ENCODE results near the gene HTATSF1. TPM values are rescaled to one million over a fixed set of nuclear protein-coding genes. Genes with fewer than 3 reads are reported as not detected.

HTATSF1 gene
- total and polyA plus RNA-seq, 10 of the 15 experiments (the other 5 are each of a cell fraction or from before 2014, with no cell fraction given): 1.9 to 59.8 (median 28.3) TPM

DNA sequence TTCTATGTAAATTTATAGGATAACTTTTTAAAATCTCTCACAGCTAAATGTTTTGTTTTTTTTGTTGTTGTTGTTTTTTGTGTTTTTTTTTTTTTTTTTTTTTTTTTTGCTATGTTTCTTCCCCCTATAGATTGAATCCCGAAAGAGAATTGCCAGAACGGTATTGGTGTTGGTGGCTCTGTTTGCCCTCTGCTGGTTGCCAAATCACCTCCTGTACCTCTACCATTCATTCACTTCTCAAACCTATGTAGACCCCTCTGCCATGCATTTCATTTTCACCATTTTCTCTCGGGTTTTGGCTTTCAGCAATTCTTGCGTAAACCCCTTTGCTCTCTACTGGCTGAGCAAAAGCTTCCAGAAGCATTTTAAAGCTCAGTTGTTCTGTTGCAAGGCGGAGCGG is 5.6 kb upstream of the HTATSF1 start (continued):
- no peak for TF ChIP-seq EED (IDR thresholded peaks at IDR 0.05; ENCODE audit: low read depth)

DNA sequence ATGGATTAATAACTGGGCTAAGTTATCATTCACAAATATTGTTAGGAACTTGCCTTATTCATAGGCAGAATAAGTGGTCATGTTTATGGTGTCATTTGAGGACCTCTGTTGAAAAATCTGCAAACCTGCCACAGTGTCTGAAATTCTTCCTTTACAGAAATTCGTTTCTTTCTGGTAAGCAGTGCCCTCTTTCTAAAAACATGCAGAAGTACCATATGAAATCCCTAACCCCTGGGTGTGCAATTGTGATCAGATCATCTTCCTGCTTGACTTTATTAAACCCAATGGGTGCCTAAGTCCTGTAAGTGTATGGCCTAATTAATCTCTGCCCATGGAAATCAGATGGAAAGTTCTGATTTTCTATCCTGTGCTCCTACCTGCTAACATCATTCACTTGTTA is 4.4 kb upstream of the HTATSF1 start:
- Histone ChIP-seq H2AFZ (ENCODE audit: control insufficient read depth, low read depth, low read length) (no peak overlapping the region), H3K79me2 (ENCODE audit: control insufficient read depth, insufficient read depth, low read length) (peaks cover 6% of the 10 kb centered on the region), H3K4me3 (no peak overlapping the region), H3K4me1 (ENCODE audit: control insufficient read depth, insufficient read depth, low read length) (no peaks in the 10 kb centered on the region), H3K9ac (ENCODE audit: control insufficient read depth, insufficient read depth, low read length) (no peak overlapping the region), H3K36me3 (ENCODE audit: control insufficient read depth in 2 of 2, insufficient read depth in 2 of 2, low read length in 1 of 2) (no peaks in the 10 kb centered on the region), H4K20me1 (ENCODE audit: control insufficient read depth, insufficient read depth) (no peaks in the 10 kb centered on the region), H3K27ac (ENCODE audit: control insufficient read depth, insufficient read depth) (no peak overlapping the region), H3K27me3 (replicated peaks in 1 of 2; ENCODE audit: control insufficient read depth in 2 of 2, insufficient read depth in 2 of 2, low read length in 1 of 2) (no peaks in the 10 kb centered on the region; a peak in 2 of 4 replicates), H3K4me2 (ENCODE audit: control insufficient read depth, insufficient read depth) (no peak overlapping the region), H3K9me3 (replicated peaks; ENCODE audit: control insufficient read depth, insufficient read depth, low read length) (no peaks in the 10 kb centered on the region)
- ChIA-PET CTCF (no interaction called here), POLR2A (no interaction called here), SMC1A (ENCODE audit: uncharacterized antibody, unreplicated experiment) (no interaction called here), RAD21 (ENCODE audit: unreplicated experiment) (interaction anchor here (0.7 kb wide), 1 partner anchor 561 kb away, joined by 3 read pairs; no protein-coding TSS in a partner anchor)
- ATAC-seq: no peak
- DNase-seq (ENCODE audit: low read depth, low spot score): no peak
- in situ Hi-C loops (cut with MboI): loop anchor here (10.0 kb wide), 1 partner anchor 202 kb away; no protein-coding TSS in a partner anchor
- intact Hi-C loops (cut with micrococcal nuclease; ENCODE audit: unreplicated experiment): no loop called here
- no TSS peak for BruUV-seq (replicated peaks)
- no peak for FAIRE-seq
- TF ChIP-seq TCF12 (IDR thresholded peaks at IDR 0.05; ENCODE audit: low read depth, low read length): no peak
- TF ChIP-seq NFYA (IDR thresholded peaks at IDR 0.05; ENCODE audit: borderline replicate concordance, low read depth, low read length): no peak
- 0% methylated on average over 1 of the region's 1 CpG for WGBS (ENCODE audit: insufficient coverage, insufficient replicate concordance, low lambda C conversion rate, missing lambda C conversion rate)

DNA sequence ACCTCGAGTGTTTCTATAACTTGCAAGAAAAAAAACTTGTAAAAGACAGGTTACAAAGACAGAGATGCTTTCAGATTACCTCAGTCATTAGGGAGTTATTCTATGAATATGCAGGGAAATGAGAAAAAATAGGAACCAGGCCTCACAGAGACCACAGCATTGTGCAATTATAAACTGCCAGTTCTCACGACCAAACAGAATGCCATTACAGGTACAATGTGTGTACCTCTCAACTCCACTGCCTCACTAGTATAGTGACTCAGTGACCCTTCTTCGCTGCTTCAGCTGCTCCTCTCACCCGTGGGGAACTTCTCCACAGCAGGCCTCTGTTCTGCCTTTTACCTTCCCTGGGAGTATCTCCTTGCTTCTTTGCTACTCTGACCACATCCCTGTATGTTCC is 2.3 kb upstream of the HTATSF1 start:
- BruUV-seq (replicated peaks): no TSS peak
- Histone ChIP-seq H2AFZ (ENCODE audit: control insufficient read depth, low read depth, low read length) (no peak overlapping the region), H3K27ac (ENCODE audit: control insufficient read depth, insufficient read depth) (no peak overlapping the region), H3K9me3 (replicated peaks; ENCODE audit: control insufficient read depth, insufficient read depth, low read length) (no peaks in the 10 kb centered on the region), H4K20me1 (ENCODE audit: control insufficient read depth, insufficient read depth) (no peaks in the 10 kb centered on the region), H3K4me2 (ENCODE audit: control insufficient read depth, insufficient read depth) (no peak overlapping the region), H3K79me2 (ENCODE audit: control insufficient read depth, insufficient read depth, low read length) (peaks cover 18% of the 10 kb centered on the region), H3K27me3 (replicated peaks in 1 of 2; ENCODE audit: control insufficient read depth in 2 of 2, insufficient read depth in 2 of 2, low read length in 1 of 2) (no peaks in the 10 kb centered on the region; a peak in 1 of 4 replicates), H3K36me3 (ENCODE audit: control insufficient read depth in 2 of 2, insufficient read depth in 2 of 2, low read length in 1 of 2) (no peaks in the 10 kb centered on the region), H3K4me3 (no peak overlapping the region), H3K9ac (ENCODE audit: control insufficient read depth, insufficient read depth, low read length) (no peak overlapping the region), H3K4me1 (ENCODE audit: control insufficient read depth, insufficient read depth, low read length) (no peaks in the 10 kb centered on the region)
- POLR2A ChIA-PET: no interaction called here
- ATAC-seq (no peak), DNase-seq (ENCODE audit: low read depth, low spot score) (no peak), FAIRE-seq (no peak)
- 40% methylated on average over 4 of the region's 4 CpGs for WGBS (ENCODE audit: insufficient coverage, insufficient replicate concordance, low lambda C conversion rate, missing lambda C conversion rate)
- intact Hi-C loops (cut with micrococcal nuclease; ENCODE audit: unreplicated experiment): loop anchor here (5.0 kb wide), 2 partner anchors 82 to 523 kb away; partner anchors contain the start of gene MMGT1
- in situ Hi-C loops (cut with MboI): loop anchor here (10.0 kb wide), 1 partner anchor 200 kb away; no protein-coding TSS in a partner anchor
- CTCF ChIA-PET: no interaction called here
- SMC1A ChIA-PET (ENCODE audit: uncharacterized antibody, unreplicated experiment): no interaction called here
- RAD21 ChIA-PET (ENCODE audit: unreplicated experiment): no interaction called here
- TF ChIP-seq, protein P1, sequence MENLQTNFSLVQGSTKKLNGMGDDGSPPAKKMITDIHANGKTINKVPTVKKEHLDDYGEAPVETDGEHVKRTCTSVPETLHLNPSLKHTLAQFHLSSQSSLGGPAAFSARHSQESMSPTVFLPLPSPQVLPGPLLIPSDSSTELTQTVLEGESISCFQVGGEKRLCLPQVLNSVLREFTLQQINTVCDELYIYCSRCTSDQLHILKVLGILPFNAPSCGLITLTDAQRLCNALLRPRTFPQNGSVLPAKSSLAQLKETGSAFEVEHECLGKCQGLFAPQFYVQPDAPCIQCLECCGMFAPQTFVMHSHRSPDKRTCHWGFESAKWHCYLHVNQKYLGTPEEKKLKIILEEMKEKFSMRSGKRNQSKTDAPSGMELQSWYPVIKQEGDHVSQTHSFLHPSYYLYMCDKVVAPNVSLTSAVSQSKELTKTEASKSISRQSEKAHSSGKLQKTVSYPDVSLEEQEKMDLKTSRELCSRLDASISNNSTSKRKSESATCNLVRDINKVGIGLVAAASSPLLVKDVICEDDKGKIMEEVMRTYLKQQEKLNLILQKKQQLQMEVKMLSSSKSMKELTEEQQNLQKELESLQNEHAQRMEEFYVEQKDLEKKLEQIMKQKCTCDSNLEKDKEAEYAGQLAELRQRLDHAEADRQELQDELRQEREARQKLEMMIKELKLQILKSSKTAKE (IDR thresholded peaks at IDR 0.05; ENCODE audit: low read depth, poor library complexity, severe bottlenecking): no peak
- no peak for TF ChIP-seq PML (IDR thresholded peaks at IDR 0.05; ENCODE audit: low read length)
- TF ChIP-seq CBX5 (IDR thresholded peaks at IDR 0.05; ENCODE audit: low read depth): no peak
- TF ChIP-seq, protein P2, sequence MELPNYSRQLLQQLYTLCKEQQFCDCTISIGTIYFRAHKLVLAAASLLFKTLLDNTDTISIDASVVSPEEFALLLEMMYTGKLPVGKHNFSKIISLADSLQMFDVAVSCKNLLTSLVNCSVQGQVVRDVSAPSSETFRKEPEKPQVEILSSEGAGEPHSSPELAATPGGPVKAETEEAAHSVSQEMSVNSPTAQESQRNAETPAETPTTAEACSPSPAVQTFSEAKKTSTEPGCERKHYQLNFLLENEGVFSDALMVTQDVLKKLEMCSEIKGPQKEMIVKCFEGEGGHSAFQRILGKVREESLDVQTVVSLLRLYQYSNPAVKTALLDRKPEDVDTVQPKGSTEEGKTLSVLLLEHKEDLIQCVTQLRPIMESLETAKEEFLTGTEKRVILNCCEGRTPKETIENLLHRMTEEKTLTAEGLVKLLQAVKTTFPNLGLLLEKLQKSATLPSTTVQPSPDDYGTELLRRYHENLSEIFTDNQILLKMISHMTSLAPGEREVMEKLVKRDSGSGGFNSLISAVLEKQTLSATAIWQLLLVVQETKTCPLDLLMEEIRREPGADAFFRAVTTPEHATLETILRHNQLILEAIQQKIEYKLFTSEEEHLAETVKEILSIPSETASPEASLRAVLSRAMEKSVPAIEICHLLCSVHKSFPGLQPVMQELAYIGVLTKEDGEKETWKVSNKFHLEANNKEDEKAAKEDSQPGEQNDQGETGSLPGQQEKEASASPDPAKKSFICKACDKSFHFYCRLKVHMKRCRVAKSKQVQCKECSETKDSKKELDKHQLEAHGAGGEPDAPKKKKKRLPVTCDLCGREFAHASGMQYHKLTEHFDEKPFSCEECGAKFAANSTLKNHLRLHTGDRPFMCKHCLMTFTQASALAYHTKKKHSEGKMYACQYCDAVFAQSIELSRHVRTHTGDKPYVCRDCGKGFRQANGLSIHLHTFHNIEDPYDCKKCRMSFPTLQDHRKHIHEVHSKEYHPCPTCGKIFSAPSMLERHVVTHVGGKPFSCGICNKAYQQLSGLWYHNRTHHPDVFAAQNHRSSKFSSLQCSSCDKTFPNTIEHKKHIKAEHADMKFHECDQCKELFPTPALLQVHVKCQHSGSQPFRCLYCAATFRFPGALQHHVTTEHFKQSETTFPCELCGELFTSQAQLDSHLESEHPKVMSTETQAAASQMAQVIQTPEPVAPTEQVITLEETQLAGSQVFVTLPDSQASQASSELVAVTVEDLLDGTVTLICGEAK (IDR thresholded peaks at IDR 0.05; ENCODE audit: borderline replicate concordance): no peak
- TF ChIP-seq, protein P3, sequence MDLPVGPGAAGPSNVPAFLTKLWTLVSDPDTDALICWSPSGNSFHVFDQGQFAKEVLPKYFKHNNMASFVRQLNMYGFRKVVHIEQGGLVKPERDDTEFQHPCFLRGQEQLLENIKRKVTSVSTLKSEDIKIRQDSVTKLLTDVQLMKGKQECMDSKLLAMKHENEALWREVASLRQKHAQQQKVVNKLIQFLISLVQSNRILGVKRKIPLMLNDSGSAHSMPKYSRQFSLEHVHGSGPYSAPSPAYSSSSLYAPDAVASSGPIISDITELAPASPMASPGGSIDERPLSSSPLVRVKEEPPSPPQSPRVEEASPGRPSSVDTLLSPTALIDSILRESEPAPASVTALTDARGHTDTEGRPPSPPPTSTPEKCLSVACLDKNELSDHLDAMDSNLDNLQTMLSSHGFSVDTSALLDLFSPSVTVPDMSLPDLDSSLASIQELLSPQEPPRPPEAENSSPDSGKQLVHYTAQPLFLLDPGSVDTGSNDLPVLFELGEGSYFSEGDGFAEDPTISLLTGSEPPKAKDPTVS (IDR thresholded peaks at IDR 0.05; ENCODE audit: low read depth, low read length): no peak

All from GM12878 (cell line).